GM23338 (cell line): ENCODE measurements around the gene MCU. TPM values are rescaled to one million over a fixed set of nuclear protein-coding genes. Genes with fewer than 3 reads are reported as not detected.

ENCODE experiments used
- ATAC-seq: fragments of 200-7000 bp; cut with Tn5 transposase; 3 replicates; pipeline ENCODE4 v1.9.1; 2020
- DNase-seq: peaks from one replicate; pipeline ENCODE4 v3.0.0-alpha.2; 2015; ENCODE audit warnings: low spot score
- H2AFZ ChIP-seq: fragments of 200-600 bp; sonication (generic); 2 replicates; pipeline ENCODE4 v1.8.0; 2016; ENCODE audit warnings: antibody characterized with exemption, mild to moderate bottlenecking, moderate library complexity
- H3F3A ChIP-seq: fragments of 200-600 bp; sonication (generic); replicated peaks from 2 replicates; pipeline ENCODE4 v1.8.0; 2017; ENCODE audit warnings: antibody characterized with exemption, mixed run types, low read depth
- H3K27ac ChIP-seq: fragments of 200-600 bp; sonication (generic); 2 replicates; pipeline ENCODE4 v1.6.1; 2016; ENCODE audit warnings: low read depth
- H3K27me3 ChIP-seq: fragments of 200-600 bp; sonication (generic); 2 replicates; pipeline ENCODE4 v1.8.0; 2016; ENCODE audit warnings: mild to moderate bottlenecking, mixed run types, moderate library complexity; ENCODE audit not compliant: insufficient read depth
- H3K36me3 ChIP-seq: fragments of 200-600 bp; sonication (generic); 2 replicates; pipeline ENCODE4 v1.8.0; 2016; ENCODE audit warnings: mild to moderate bottlenecking; ENCODE audit not compliant: insufficient read depth
- H3K4me1 ChIP-seq: fragments of 200-600 bp; sonication (generic); 2 replicates; pipeline ENCODE4 v1.8.0; 2016; ENCODE audit warnings: mild to moderate bottlenecking, moderate library complexity; ENCODE audit not compliant: insufficient read depth
- H3K4me2 ChIP-seq: fragments of 200-600 bp; sonication (generic); 2 replicates; pipeline ENCODE4 v1.7.1; 2017; ENCODE audit warnings: mixed run types
- H3K4me3 ChIP-seq: fragments of 200-600 bp; sonication (generic); 2 replicates; pipeline ENCODE4 v1.6.1; 2016; ENCODE audit warnings: mixed run types
- H3K79me2 ChIP-seq: fragments of 200-600 bp; sonication (generic); replicated peaks from 2 replicates; pipeline ENCODE4 v1.8.0; 2017; ENCODE audit warnings: mild to moderate bottlenecking; ENCODE audit not compliant: insufficient read depth
- H3K9me2 ChIP-seq: fragments of 200-600 bp; sonication (generic); 2 replicates; pipeline ENCODE4 v1.8.0; 2017; ENCODE audit not compliant: insufficient read depth
- H4K20me1 ChIP-seq: fragments of 200-600 bp; sonication (generic); replicated peaks from 2 replicates; pipeline ENCODE4 v1.8.0; 2017; ENCODE audit warnings: mild to moderate bottlenecking; ENCODE audit not compliant: insufficient read depth
- H3K27ac Mint-ChIP-seq: 2 replicates; pipeline ENCODE4 v1.8.0; 2020; ENCODE audit warnings: inconsistent platforms, mild to moderate bottlenecking, moderate library complexity, mixed read lengths
- H3K27me3 Mint-ChIP-seq: 3 replicates; pipeline ENCODE4 v1.8.0; 2022; ENCODE audit warnings: low read depth, mild to moderate bottlenecking, moderate library complexity, mixed read lengths, inconsistent platforms; ENCODE audit not compliant: insufficient read depth, poor library complexity
- H3K36me3 Mint-ChIP-seq: 3 replicates; pipeline ENCODE4 v1.8.0; 2021; ENCODE audit warnings: low read depth, mild to moderate bottlenecking, inconsistent platforms, moderate library complexity, mixed read lengths
- H3K4me1 Mint-ChIP-seq: 3 replicates; pipeline ENCODE4 v1.8.0; 2020; ENCODE audit warnings: mild to moderate bottlenecking, inconsistent platforms, mixed read lengths
- H3K4me3 Mint-ChIP-seq: 3 replicates; pipeline ENCODE4 v1.8.0; 2021; ENCODE audit warnings: moderate library complexity, mild to moderate bottlenecking, inconsistent platforms, mixed read lengths
- H3K9me3 Mint-ChIP-seq: 3 replicates; pipeline ENCODE4 v1.8.0; 2020; ENCODE audit warnings: moderate library complexity, mild to moderate bottlenecking, inconsistent platforms, mixed read lengths
- CREB1 ChIP-seq: fragments of 250-450 bp; sonication (Bioruptor Pico); IDR thresholded peaks from 2 replicates; pipeline ENCODE4 v1.5.0; 2020; ENCODE audit warnings: low read depth, mild to moderate bottlenecking, moderate library complexity
- CTCF ChIP-seq, 2 experiments: fragments of 200-600 bp in 1 of 2; sonication (generic) in 1 of 2; conservative IDR thresholded peaks; 2 replicates each; pipeline versions ENCODE4 v1.5.1 to v1.6.1; 2016 to 2017; ENCODE audit warnings: antibody characterized with exemption in 2 of 2, low read depth in 2 of 2, mild to moderate bottlenecking in 2 of 2, moderate library complexity in 1 of 2
- EZH2phosphoT487 ChIP-seq: fragments of 200-600 bp; sonication (generic); IDR thresholded peaks from one replicate; pipeline ENCODE4 v1.8.1; 2018; ENCODE audit warnings: antibody characterized with exemption; ENCODE audit not compliant: unreplicated experiment
- JUNB ChIP-seq: IDR thresholded peaks from one replicate; pipeline ENCODE4 v1.6.1; 2016; ENCODE audit warnings: antibody characterized with exemption; ENCODE audit not compliant: unreplicated experiment
- NANOG ChIP-seq: IDR thresholded peaks from 2 replicates; pipeline ENCODE4 v1.6.1; 2016; ENCODE audit warnings: antibody characterized with exemption, borderline replicate concordance
- POLR2AphosphoS5 ChIP-seq: IDR thresholded peaks from 2 replicates; pipeline ENCODE4 v1.6.1; 2016; ENCODE audit warnings: antibody characterized with exemption, low read depth
- STAT1 ChIP-seq: IDR thresholded peaks from one replicate; pipeline ENCODE4 v1.6.1; 2016; ENCODE audit warnings: antibody characterized with exemption; ENCODE audit not compliant: unreplicated experiment
- ZNF114 ChIP-seq: fragments of 250-450 bp; sonication (Bioruptor Pico); IDR thresholded peaks from 2 replicates; pipeline ENCODE4 v1.5.0; 2020; ENCODE audit warnings: mild to moderate bottlenecking, moderate library complexity
- ZNF331 ChIP-seq: fragments of 250-450 bp; sonication (Bioruptor Pico); IDR thresholded peaks from 2 replicates; pipeline ENCODE4 v1.5.0; 2020; ENCODE audit warnings: low read depth, mild to moderate bottlenecking, moderate library complexity
- polyA plus RNA-seq: library from polyadenylated mRNA; unstranded; fragments of >200 nt; fragmentation: Nextera tagmentation; extraction: Ambion mirVana; gene quantifications from 2 replicates; pipeline ENCODE4 v1.2.1, GENCODE V29; 2016
- total RNA-seq: library from RNA; depleted of rRNA; stranded (reverse); fragments of >200 nt; shearing (Covaris generic); gene quantifications from 2 replicates; pipeline ENCODE4 v1.2.3, GENCODE V29; 2014
- TF ChIP-seq, protein P1 (sequence below): IDR thresholded peaks from one replicate; pipeline ENCODE4 v1.6.1; 2018; ENCODE audit warnings: antibody characterized with exemption; ENCODE audit not compliant: unreplicated experiment

MCU gene
- total and polyA plus RNA-seq, 2 experiments from 2014 or later: 41.8 to 68.2 TPM

- TF ChIP-seq, protein P1, sequence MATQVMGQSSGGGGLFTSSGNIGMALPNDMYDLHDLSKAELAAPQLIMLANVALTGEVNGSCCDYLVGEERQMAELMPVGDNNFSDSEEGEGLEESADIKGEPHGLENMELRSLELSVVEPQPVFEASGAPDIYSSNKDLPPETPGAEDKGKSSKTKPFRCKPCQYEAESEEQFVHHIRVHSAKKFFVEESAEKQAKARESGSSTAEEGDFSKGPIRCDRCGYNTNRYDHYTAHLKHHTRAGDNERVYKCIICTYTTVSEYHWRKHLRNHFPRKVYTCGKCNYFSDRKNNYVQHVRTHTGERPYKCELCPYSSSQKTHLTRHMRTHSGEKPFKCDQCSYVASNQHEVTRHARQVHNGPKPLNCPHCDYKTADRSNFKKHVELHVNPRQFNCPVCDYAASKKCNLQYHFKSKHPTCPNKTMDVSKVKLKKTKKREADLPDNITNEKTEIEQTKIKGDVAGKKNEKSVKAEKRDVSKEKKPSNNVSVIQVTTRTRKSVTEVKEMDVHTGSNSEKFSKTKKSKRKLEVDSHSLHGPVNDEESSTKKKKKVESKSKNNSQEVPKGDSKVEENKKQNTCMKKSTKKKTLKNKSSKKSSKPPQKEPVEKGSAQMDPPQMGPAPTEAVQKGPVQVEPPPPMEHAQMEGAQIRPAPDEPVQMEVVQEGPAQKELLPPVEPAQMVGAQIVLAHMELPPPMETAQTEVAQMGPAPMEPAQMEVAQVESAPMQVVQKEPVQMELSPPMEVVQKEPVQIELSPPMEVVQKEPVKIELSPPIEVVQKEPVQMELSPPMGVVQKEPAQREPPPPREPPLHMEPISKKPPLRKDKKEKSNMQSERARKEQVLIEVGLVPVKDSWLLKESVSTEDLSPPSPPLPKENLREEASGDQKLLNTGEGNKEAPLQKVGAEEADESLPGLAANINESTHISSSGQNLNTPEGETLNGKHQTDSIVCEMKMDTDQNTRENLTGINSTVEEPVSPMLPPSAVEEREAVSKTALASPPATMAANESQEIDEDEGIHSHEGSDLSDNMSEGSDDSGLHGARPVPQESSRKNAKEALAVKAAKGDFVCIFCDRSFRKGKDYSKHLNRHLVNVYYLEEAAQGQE: no peak
- TF ChIP-seq CREB1 (no peak), ZNF331 (CRISPR knock-in tag) (no peak), STAT1 (no peak), CTCF (conservative IDR thresholded peaks at IDR 0.05; ENCODE audit: low read depth in 2 of 2) (no peak), POLR2AphosphoS5 (no peak), ZNF114 (no peak), EZH2phosphoT487 (no peak)
Measured at GRCh38 chr10:72881291-72881690, 189.3 kb downstream of the MCU start (continued).

GRCh38 chr10:72883861-72884260 lies 191.9 kb downstream of the MCU start:
- Histone ChIP-seq H3F3A (no peaks in the 10 kb centered on the region), H4K20me1 (no peaks in the 10 kb centered on the region), H3K27ac (no peak overlapping the region), H2AFZ (no peak overlapping the region), H3K4me1 (peaks cover 27% of the 10 kb centered on the region), H3K9me2 (peaks cover 4% of the 10 kb centered on the region; the same call in 1 of the 2 replicates), H3K27me3 (no peaks in the 10 kb centered on the region), H3K36me3 (peaks cover 17% of the 10 kb centered on the region), H3K4me2 (no peak overlapping the region), H3K4me3 (no peak overlapping the region), H3K79me2 (no peaks in the 10 kb centered on the region)
- Mint-ChIP-seq H3K27ac (no peak overlapping the region), H3K36me3 (peaks cover 79% of the 10 kb centered on the region), H3K4me3 (no peak overlapping the region), H3K27me3 (peaks cover 3% of the 10 kb centered on the region), H3K4me1 (peaks cover 50% of the 10 kb centered on the region), H3K9me3 (peaks cover 27% of the 10 kb centered on the region)
- no peak for TF ChIP-seq NANOG
- no peak for TF ChIP-seq CTCF (conservative IDR thresholded peaks at IDR 0.05; ENCODE audit: low read depth in 2 of 2)
- no peak for TF ChIP-seq JUNB
- TF ChIP-seq ZNF114: no peak
- no peak for TF ChIP-seq ZNF331 (CRISPR knock-in tag)
- no peak for TF ChIP-seq POLR2AphosphoS5
- no peak for TF ChIP-seq STAT1
- no peak for TF ChIP-seq CREB1
- TF ChIP-seq, protein P1: no peak
- DNase-seq: no peak
- ATAC-seq: no peak
